CD4-positive, alpha-beta T cell (primary cell): ENCODE data around the gene RELCH. TPM values are rescaled to one million over a fixed set of nuclear protein-coding genes. Genes with fewer than 3 reads are reported as not detected.

ENCODE experiments used
- ATAC-seq: fragments of 200-7000 bp; cut with Tn5 transposase; one replicate; pipeline ENCODE4 v1.10.0; 2022; ENCODE audit warnings: mild to moderate bottlenecking; ENCODE audit not compliant: poor library complexity
- CTCF ChIA-PET: fragments of 350-600 bp; sonication (Branson Sonifier 250); formaldehyde crosslinking; loops from one replicate; lab custom pipeline; 2021; ENCODE audit warnings: antibody characterized with exemption, inconsistent platforms; lab: Charles Lee
- POLR2A ChIA-PET: fragments of 350-600 bp; sonication (Branson Sonifier 250); formaldehyde crosslinking; loops from one replicate; lab custom pipeline; 2021; ENCODE audit warnings: antibody characterized with exemption, inconsistent platforms; lab: Charles Lee
- DNase-seq, 14 experiments: peaks; one replicate each; pipeline ENCODE4 v3.0.0-alpha.2; 2013 to 2020; ENCODE audit warnings: mixed read lengths in 2 of 14
- H3K27ac ChIP-seq, 2 donors: one replicate each; pipeline versions ENCODE4 v1.5.1 to v1.7.0; 2013; ENCODE audit warnings: low read length in 2 of 2, low read depth in 1 of 2, mild to moderate bottlenecking in 1 of 2
- H3K27me3 ChIP-seq, 2 experiments: 1 replicate in 1 of 2; 2 replicates in 1 of 2; pipeline versions ENCODE4 v1.6.1 to v1.7.0; 2013; ENCODE audit warnings: low read length in 2 of 2, control low read depth in 1 of 2, mild to moderate bottlenecking in 1 of 2, moderate library complexity in 1 of 2; ENCODE audit not compliant: insufficient read depth in 2 of 2, control insufficient read depth in 1 of 2
- H3K36me3 ChIP-seq: one replicate; pipeline ENCODE4 v1.6.1; 2013; ENCODE audit warnings: low read length, control low read depth; ENCODE audit not compliant: insufficient read depth
- H3K4me1 ChIP-seq: one replicate; pipeline ENCODE4 v1.6.1; 2013; ENCODE audit warnings: low read length, control low read depth; ENCODE audit not compliant: insufficient read depth
- H3K4me3 ChIP-seq: one replicate; pipeline ENCODE4 v1.5.1; 2013; ENCODE audit warnings: mild to moderate bottlenecking, low read length, moderate library complexity
- H3K9me3 ChIP-seq, 2 experiments: 1 replicate in 1 of 2; 2 replicates in 1 of 2; pipeline versions ENCODE4 v1.6.1 to v1.7.0; 2013; ENCODE audit warnings: low read length in 2 of 2, mild to moderate bottlenecking in 2 of 2, control low read depth in 1 of 2, moderate library complexity in 1 of 2; ENCODE audit not compliant: control insufficient read depth in 1 of 2, insufficient read depth in 1 of 2
- H3K27ac Mint-ChIP-seq: one replicate; pipeline ENCODE4 v1.8.0; 2020; ENCODE audit warnings: mixed read lengths
- H3K27me3 Mint-ChIP-seq: one replicate; pipeline ENCODE4 v1.8.0; 2021; ENCODE audit warnings: mixed read lengths
- H3K36me3 Mint-ChIP-seq: one replicate; pipeline ENCODE4 v1.8.0; 2021; ENCODE audit warnings: low read depth, mixed read lengths
- H3K4me1 Mint-ChIP-seq: one replicate; pipeline ENCODE4 v1.8.0; 2021; ENCODE audit warnings: low read depth, mixed read lengths
- H3K4me3 Mint-ChIP-seq: one replicate; pipeline ENCODE4 v1.8.0; 2020; ENCODE audit warnings: mild to moderate bottlenecking, mixed read lengths
- H3K9me3 Mint-ChIP-seq: one replicate; pipeline ENCODE4 v1.8.0; 2020; ENCODE audit warnings: mixed read lengths
- CTCF ChIP-seq: fragments of 200-600 bp; IDR thresholded peaks from one replicate; pipeline ENCODE4 v1.8.0; 2022; ENCODE audit warnings: antibody characterized with exemption, mild to moderate bottlenecking
- intact Hi-C, 2 experiments: fragments of 100-400 bp; cut with DNase I in 1 of 2; cut with micrococcal nuclease in 1 of 2; formaldehyde crosslinking; loops; one replicate each; pipeline versions ENCODE4 v1.15.1 to v1.9.0; 2023 to 2025; cut with DNase I, micrococcal nuclease
- total RNA-seq, 174 experiments: library from RNA in 2 of 174; stranded (reverse) in 2 of 174; gene quantifications; one replicate each; pipeline ENCODE4 v1.2.3 and lab custom pipeline; 2021 to 2026

RELCH gene
- total RNA-seq, 2 experiments from 2014 or later = 39.6 to 44.3 TPM

DNA sequence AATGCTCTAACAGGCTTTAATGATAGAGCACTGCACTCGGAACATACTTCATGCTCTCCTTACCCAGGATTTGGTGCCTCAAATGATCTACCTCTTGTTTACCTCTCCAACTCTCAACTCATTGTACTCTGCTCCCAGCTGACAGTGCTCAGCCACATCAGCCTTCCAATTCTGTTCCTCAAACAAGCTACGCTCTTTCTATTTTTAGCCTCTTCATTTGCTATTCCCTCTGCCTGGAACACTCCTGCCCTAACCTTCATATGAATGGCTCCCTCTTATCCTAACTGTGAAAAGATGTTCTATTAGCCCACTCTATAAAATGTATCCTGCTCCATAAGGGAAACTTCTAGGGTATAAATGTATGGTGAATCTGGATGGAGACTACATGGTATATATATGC lies 42.7 kb upstream of the RELCH start:
- H3K4me3 ChIP-seq = no peak overlapping the region
- no peaks in the 10 kb centered on the region for H3K4me1 ChIP-seq
- DNase-seq (no peak), ATAC-seq (no peak)
- no peaks in the 10 kb centered on the region for H3K9me3 ChIP-seq
- POLR2A ChIA-PET = no interaction called here
- H3K27ac Mint-ChIP-seq = no peak overlapping the region
- intact Hi-C loops = no loop called here
- no peaks in the 10 kb centered on the region for H3K27me3 Mint-ChIP-seq
- peaks cover 19% of the 10 kb centered on the region for H3K36me3 ChIP-seq
- TF ChIP-seq CTCF = no peak
- H3K27ac ChIP-seq = no peak overlapping the region
- H3K36me3 Mint-ChIP-seq = peaks cover 34% of the 10 kb centered on the region
- no peaks in the 10 kb centered on the region for H3K4me1 Mint-ChIP-seq
- no peaks in the 10 kb centered on the region for H3K27me3 ChIP-seq
- no peaks in the 10 kb centered on the region for H3K9me3 Mint-ChIP-seq
- H3K4me3 Mint-ChIP-seq = no peak overlapping the region
- CTCF ChIA-PET = no interaction called here

- Histone ChIP-seq H3K36me3 (no peaks in the 10 kb centered on the region), H3K4me1 (no peaks in the 10 kb centered on the region), H3K27ac (no peak overlapping the region), H3K27me3 (no peaks in the 10 kb centered on the region), H3K9me3 (no peaks in the 10 kb centered on the region), H3K4me3 (no peak overlapping the region)
- H3K4me3 Mint-ChIP-seq = no peak overlapping the region
- H3K4me1 Mint-ChIP-seq = no peaks in the 10 kb centered on the region
- ATAC-seq (no peak), DNase-seq (no peak)
- H3K9me3 Mint-ChIP-seq = no peaks in the 10 kb centered on the region
- TF ChIP-seq CTCF = no peak
- ChIA-PET POLR2A (no interaction called here), CTCF (no interaction called here)
- no peaks in the 10 kb centered on the region for H3K27me3 Mint-ChIP-seq
- peaks cover 28% of the 10 kb centered on the region for H3K36me3 Mint-ChIP-seq
- intact Hi-C loops = no loop called here
- H3K27ac Mint-ChIP-seq = no peak overlapping the region
Observed at GRCh38 chr18:62151068-62151771, 35.8 kb upstream of the RELCH start.

DNA sequence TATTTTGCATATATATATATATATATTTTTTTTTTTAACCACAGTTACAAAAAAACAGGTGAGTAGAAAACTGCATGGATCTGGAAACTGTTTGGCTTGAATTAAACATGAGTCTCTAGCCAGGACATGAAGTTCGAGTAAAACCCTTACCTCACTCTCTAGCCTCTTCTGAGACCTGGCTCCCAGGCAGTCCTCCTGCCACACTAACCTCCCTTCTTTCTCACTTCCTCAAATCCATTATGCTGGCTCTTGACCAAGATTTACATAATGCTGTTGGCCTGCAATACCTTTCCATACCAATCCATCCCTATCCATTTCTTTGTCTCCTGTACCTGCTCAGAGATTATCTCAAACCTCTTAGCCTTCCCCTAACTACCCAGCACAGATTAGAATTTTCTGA lies 34.2 kb upstream of the RELCH start:
- H3K4me1 ChIP-seq = no peaks in the 10 kb centered on the region
- H3K9me3 Mint-ChIP-seq = no peaks in the 10 kb centered on the region
- H3K4me3 ChIP-seq = no peak overlapping the region
- H3K27me3 Mint-ChIP-seq = no peaks in the 10 kb centered on the region
- ChIA-PET POLR2A (no interaction called here), CTCF (no interaction called here)
- H3K9me3 ChIP-seq = no peaks in the 10 kb centered on the region
- no peak overlapping the region for H3K4me3 Mint-ChIP-seq
- DNase-seq = no peak
- H3K27ac Mint-ChIP-seq = no peak overlapping the region
- ATAC-seq = no peak
- intact Hi-C loops = no loop called here
- H3K27me3 ChIP-seq = no peaks in the 10 kb centered on the region
- peaks cover 10% of the 10 kb centered on the region for H3K36me3 ChIP-seq
- TF ChIP-seq CTCF = no peak
- H3K27ac ChIP-seq = no peak overlapping the region
- no peaks in the 10 kb centered on the region for H3K4me1 Mint-ChIP-seq
- peaks cover 33% of the 10 kb centered on the region for H3K36me3 Mint-ChIP-seq
